MCF 10A (cell line): ENCODE measurements around the gene TMEM53. TPM values are rescaled to one million over a fixed set of nuclear protein-coding genes. Genes with fewer than 3 reads are reported as not detected.

Experiments
- BruUV-seq: library from RNA; stranded (reverse); fragments of 400-500 nt; replicated peaks from 2 replicates; lab custom pipeline; 2021; lab: Mats Ljungman, UMichigan
- CTCF ChIA-PET: fragments of 300-600 bp; sonication (Branson Sonifier 250); formaldehyde crosslinking; extraction: SDS; loops from one replicate; lab custom pipeline; 2021; ENCODE audit warnings: antibody characterized with exemption, inconsistent platforms; lab: Yijun Ruan, JAX
- POLR2A ChIA-PET: fragments of 300-600, 350-650 bp; sonication (Branson Sonifier 250); formaldehyde crosslinking; extraction: SDS; loops from one replicate; lab custom pipeline; 2020; ENCODE audit warnings: antibody characterized with exemption, inconsistent platforms; lab: Yijun Ruan, JAX
- DNase-seq: peaks from one replicate; pipeline ENCODE4 v3.0.0-alpha.2; 2018; ENCODE audit not compliant: unreplicated experiment
- H3K27ac Mint-ChIP-seq: one replicate; pipeline ENCODE4 v1.8.0; 2022; ENCODE audit warnings: mild to moderate bottlenecking, low read depth, mixed read lengths; ENCODE audit not compliant: unreplicated experiment
- H3K27me3 Mint-ChIP-seq: one replicate; pipeline ENCODE4 v1.8.0; 2022; ENCODE audit warnings: mixed read lengths; ENCODE audit not compliant: insufficient read depth, unreplicated experiment
- H3K36me3 Mint-ChIP-seq: one replicate; pipeline ENCODE4 v1.8.0; 2022; ENCODE audit warnings: mild to moderate bottlenecking, moderate library complexity, mixed read lengths; ENCODE audit not compliant: insufficient read depth, unreplicated experiment
- H3K4me1 Mint-ChIP-seq: one replicate; pipeline ENCODE4 v1.8.0; 2022; ENCODE audit warnings: mixed read lengths; ENCODE audit not compliant: insufficient read depth, unreplicated experiment
- H3K4me3 Mint-ChIP-seq: one replicate; pipeline ENCODE4 v1.8.0; 2022; ENCODE audit warnings: mild to moderate bottlenecking, moderate library complexity, mixed read lengths; ENCODE audit not compliant: unreplicated experiment
- H3K9me3 Mint-ChIP-seq: one replicate; pipeline ENCODE4 v1.8.0; 2022; ENCODE audit warnings: mixed read lengths; ENCODE audit not compliant: unreplicated experiment
- CTCF ChIP-seq: fragments of 200-600 bp; IDR thresholded peaks from one replicate; pipeline ENCODE4 v1.8.0; 2022; ENCODE audit warnings: antibody characterized with exemption, mild to moderate bottlenecking; ENCODE audit not compliant: unreplicated experiment
- intact Hi-C: fragments of 100-400 bp; cut with micrococcal nuclease; formaldehyde crosslinking; loops from 2 replicates; pipeline ENCODE4 v1.14.1; 2022
- total RNA-seq: library from RNA; stranded (reverse); gene quantifications from 2 replicates; pipeline ENCODE4 v1.2.3, GENCODE V29; 2022

TMEM53 gene
- total RNA-seq, 1 experiment from 2014 or later: 2.2 TPM

DNA sequence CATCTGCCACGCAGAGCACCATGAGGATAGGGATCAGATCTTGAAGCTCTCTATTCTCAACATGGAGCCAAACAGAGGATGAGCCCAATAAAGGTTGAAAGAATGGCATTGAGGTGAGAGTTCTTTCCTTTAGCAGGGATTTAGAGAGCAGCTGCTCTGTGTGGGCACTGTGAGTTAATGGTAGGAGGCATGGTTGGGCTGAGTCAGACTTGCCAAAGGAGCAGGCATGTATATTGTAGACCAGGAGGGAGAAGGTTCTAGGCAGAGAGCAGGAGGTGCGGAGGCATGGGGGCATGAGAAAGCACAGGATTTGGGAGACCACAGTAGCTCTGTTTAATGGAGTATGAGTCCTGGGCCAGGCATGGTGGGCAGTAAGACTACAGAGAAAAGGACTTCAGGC lies 32.0 kb downstream of the TMEM53 start:
- Mint-ChIP-seq H3K27me3 (no peaks in the 10 kb centered on the region), H3K4me3 (no peak overlapping the region), H3K36me3 (peaks cover 78% of the 10 kb centered on the region), H3K4me1 (no peaks in the 10 kb centered on the region), H3K27ac (no peak overlapping the region), H3K9me3 (no peaks in the 10 kb centered on the region)
- CTCF ChIA-PET: interaction anchor here (0.9 to 7.5 kb wide), 2 partner anchors 9 to 18 kb away, joined by 5 to 63 read pairs; no protein-coding TSS in a partner anchor
- TF ChIP-seq CTCF: no peak
- POLR2A ChIA-PET: interaction anchor here (1.4 to 2.5 kb wide), 2 partner anchors 10 kb away, joined by 4 to 11 read pairs; no protein-coding TSS in a partner anchor
- DNase-seq: no peak
- BruUV-seq: no TSS peak
- intact Hi-C loops: no loop called here

- H3K4me3 Mint-ChIP-seq: no peak overlapping the region
- H3K36me3 Mint-ChIP-seq: peaks cover 84% of the 10 kb centered on the region
- DNase-seq: no peak
- ChIA-PET POLR2A (interaction anchor here (1.4 to 2.5 kb wide), 2 partner anchors 9 to 11 kb away, joined by 4 to 11 read pairs; no protein-coding TSS in a partner anchor), CTCF (interaction anchor here (0.6 to 7.5 kb wide), 3 partner anchors 10 to 603 kb away, joined by 4 to 63 read pairs (median 5); no protein-coding TSS in a partner anchor)
- no peaks in the 10 kb centered on the region for H3K4me1 Mint-ChIP-seq
- TF ChIP-seq CTCF: no peak
- H3K27me3 Mint-ChIP-seq: no peaks in the 10 kb centered on the region
- H3K9me3 Mint-ChIP-seq: no peaks in the 10 kb centered on the region
- no TSS peak for BruUV-seq
- intact Hi-C loops: no loop called here
- no peak overlapping the region for H3K27ac Mint-ChIP-seq
Observed at GRCh38 chr1:44641126-44642102, 32.9 kb downstream of the TMEM53 start.

DNA sequence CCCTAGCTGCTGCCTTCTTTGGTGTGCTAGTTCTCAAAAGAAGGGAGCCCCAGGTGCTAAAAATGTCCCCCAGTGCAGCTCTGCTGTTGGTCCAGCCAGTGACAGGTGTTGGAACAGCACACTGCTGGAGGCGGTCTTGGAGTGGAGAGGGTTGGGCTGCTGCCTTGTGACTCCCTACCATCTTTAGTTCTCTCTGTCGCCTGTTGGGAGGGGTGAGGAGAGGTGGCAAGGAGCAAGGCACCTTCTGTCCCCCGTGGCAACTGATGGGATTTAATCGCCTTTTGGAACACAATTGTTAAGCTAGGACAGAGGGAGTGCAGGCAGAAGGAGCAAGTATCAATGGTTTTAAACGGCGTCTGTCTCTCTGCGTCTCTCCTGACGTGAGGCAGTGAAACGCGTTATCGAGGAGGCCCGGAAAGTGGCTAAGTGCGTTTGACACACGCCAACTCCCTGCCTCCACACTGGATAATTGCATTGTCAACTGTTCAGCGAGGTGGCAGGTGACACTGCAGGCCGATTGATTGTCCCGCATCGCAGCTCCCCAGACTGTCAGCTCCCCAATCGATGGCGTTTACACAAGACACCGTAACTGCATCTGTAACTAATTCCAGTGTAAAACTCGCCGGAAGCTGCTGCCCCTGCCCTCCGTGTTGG lies 34.0 kb downstream of the TMEM53 start:
- Mint-ChIP-seq H3K36me3 (peaks cover 83% of the 10 kb centered on the region), H3K4me3 (no peak overlapping the region), H3K9me3 (no peaks in the 10 kb centered on the region), H3K4me1 (no peaks in the 10 kb centered on the region), H3K27me3 (no peaks in the 10 kb centered on the region), H3K27ac (no peak overlapping the region)
- CTCF ChIA-PET: interaction anchor here (0.6 to 7.5 kb wide), 2 partner anchors 11 to 290 kb away, joined by 4 to 63 read pairs; no protein-coding TSS in a partner anchor
- intact Hi-C loops: no loop called here
- DNase-seq: no peak
- no TSS peak for BruUV-seq
- POLR2A ChIA-PET: interaction anchor here (2.5 kb wide), 1 partner anchor 12 kb away, joined by 11 read pairs; no protein-coding TSS in a partner anchor
- no peak for TF ChIP-seq CTCF
